DMS 273 (cell line): ENCODE data around the gene IL6.
"Not testable (repeated sequence)": the region's sequence is repeated elsewhere in the genome, so short reads cannot be mapped to it uniquely, and the experiment has no call there.

Experiments
- DNase-seq: peaks from one replicate; lab custom pipeline; 2025; ENCODE audit not compliant: unreplicated experiment; lab: John Stamatoyannopoulos, UW

The IL6 gene

DNA sequence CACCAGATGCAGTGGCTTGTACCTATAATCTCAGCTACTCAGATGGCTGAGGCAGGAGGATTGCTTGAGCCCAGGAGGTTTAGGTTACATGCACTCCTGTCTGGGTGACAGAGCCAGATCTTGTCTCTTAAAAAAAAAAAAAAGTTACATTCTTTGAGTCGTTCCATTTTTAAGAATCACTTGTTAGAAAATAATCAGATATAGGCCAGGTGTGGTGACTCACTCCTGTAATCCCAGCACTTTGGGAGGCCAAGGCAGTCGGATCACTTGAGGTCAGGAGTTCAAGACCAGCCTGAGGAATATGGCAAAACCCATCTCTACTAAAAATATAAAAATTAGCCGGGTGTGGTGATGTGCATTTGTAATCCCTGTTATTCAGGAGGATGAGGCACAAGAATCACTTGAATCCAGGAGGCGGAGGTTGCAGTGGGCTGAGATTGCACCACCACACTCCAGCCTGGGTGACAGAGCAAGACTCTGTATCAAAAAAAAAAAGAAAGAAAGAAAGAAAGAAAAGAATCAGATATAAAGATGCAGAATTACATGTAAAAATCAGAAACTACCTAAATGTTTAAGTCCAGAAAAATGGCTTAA, 52.8 kb downstream of the IL6 start:
- not testable (repeated sequence) for DNase-seq

DNA sequence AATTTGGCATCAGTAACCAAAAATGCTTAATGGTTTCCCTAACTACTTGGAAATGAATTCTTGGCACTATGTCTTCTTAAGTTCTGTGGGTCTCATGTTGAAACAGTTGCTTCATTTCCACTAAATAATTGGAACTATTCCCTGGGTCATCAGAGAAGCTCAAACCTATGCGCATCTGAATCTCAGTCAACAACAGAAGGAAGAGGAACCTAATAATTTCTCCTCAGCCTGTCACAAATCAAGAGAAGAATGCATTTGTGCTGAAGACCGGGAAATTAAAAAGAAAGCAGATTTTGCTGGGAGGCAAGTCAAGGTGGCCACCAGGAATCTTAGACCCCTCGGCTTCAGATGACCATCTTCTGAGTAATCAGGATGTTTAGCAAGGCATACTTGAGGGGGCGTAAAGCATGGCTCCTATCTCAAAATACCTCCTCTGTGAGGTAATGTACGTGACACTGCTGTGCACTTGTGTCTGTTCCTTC, 54.3 kb downstream of the IL6 start:
- DNase-seq = no peak
